Smooth muscle cell (in vitro differentiated cells): Measurements from ENCODE around the gene SLC43A1. TPM values are rescaled to one million over a fixed set of nuclear protein-coding genes. Genes with fewer than 3 reads are reported as not detected.
"Not testable (repeated sequence)": the region's sequence is repeated elsewhere in the genome, so short reads cannot be mapped to it uniquely, and the experiment has no call there.

Experiments used
- DNase-seq: peaks from one replicate; lab custom pipeline; 2025; ENCODE audit not compliant: unreplicated experiment; lab: John Stamatoyannopoulos, UW
- H2AFZ ChIP-seq: fragments of 200-600 bp; sonication (generic); 2 replicates; pipeline ENCODE4 v1.6.0; 2016; ENCODE audit warnings: antibody characterized with exemption, low read depth, mild to moderate bottlenecking
- H3F3A ChIP-seq: fragments of 200-600 bp; sonication (generic); 2 replicates; pipeline ENCODE4 v1.6.0; 2017; ENCODE audit warnings: antibody characterized with exemption, low read depth
- H3K27ac ChIP-seq: fragments of 200-600 bp; sonication (generic); 2 replicates; pipeline ENCODE4 v1.5.1; 2016; ENCODE audit warnings: low read depth, mild to moderate bottlenecking
- H3K27me3 ChIP-seq: fragments of 200-600 bp; sonication (generic); 2 replicates; pipeline ENCODE4 v1.6.1; 2016; ENCODE audit warnings: low read depth, mild to moderate bottlenecking
- H3K36me3 ChIP-seq: fragments of 200-600 bp; sonication (generic); 2 replicates; pipeline ENCODE4 v1.5.1; 2016; ENCODE audit warnings: low read depth
- H3K4me1 ChIP-seq: fragments of 200-600 bp; sonication (generic); 2 replicates; pipeline ENCODE4 v1.5.1; 2016; ENCODE audit warnings: low read depth
- H3K4me2 ChIP-seq: fragments of 200-600 bp; sonication (generic); 2 replicates; pipeline ENCODE4 v1.6.0; 2016; ENCODE audit warnings: mild to moderate bottlenecking
- H3K4me3 ChIP-seq: fragments of 200-600 bp; sonication (generic); 2 replicates; pipeline ENCODE4 v1.5.1; 2016; ENCODE audit warnings: mild to moderate bottlenecking
- H3K79me2 ChIP-seq: fragments of 200-600 bp; sonication (generic); 2 replicates; pipeline ENCODE4 v1.6.0; 2016; ENCODE audit warnings: low read depth, mild to moderate bottlenecking
- H3K9ac ChIP-seq: fragments of 200-600 bp; sonication (generic); 2 replicates; pipeline ENCODE4 v1.6.0; 2016; ENCODE audit warnings: low read depth
- H3K9me3 ChIP-seq: fragments of 200-600 bp; sonication (generic); replicated peaks from 2 replicates; pipeline ENCODE4 v1.5.1; 2016; ENCODE audit warnings: low read depth
- H4K20me1 ChIP-seq: fragments of 200-600 bp; sonication (generic); 2 replicates; pipeline ENCODE4 v1.6.0; 2016; ENCODE audit warnings: low read depth
- WGBS: methylation state at CpG from one replicate; pipeline ENCODE4 v1.1.7; 2016; ENCODE audit warnings: low lambda C conversion rate; 5-methylcytosine and 5-hydroxymethylcytosine counted together
- polyA plus RNA-seq: library from polyadenylated mRNA; unstranded; fragments of >200 nt; fragmentation: Nextera tagmentation; extraction: Ambion mirVana; gene quantifications from 2 replicates; pipeline ENCODE4 v1.2.1, GENCODE V29; 2016
- total RNA-seq: library from RNA; depleted of rRNA; stranded (reverse); fragments of >200 nt; gene quantifications from 2 replicates; pipeline ENCODE4 v1.2.3, GENCODE V29; 2014
- TF ChIP-seq, protein P1 (sequence below): fragments of 200-600 bp; sonication (generic); IDR thresholded peaks from 2 replicates; pipeline ENCODE4 v1.5.1; 2017; ENCODE audit warnings: borderline replicate concordance, mild to moderate bottlenecking, antibody characterized with exemption; ENCODE audit not compliant: insufficient read depth, poor library complexity, severe bottlenecking

Gene SLC43A1
- total and polyA plus RNA-seq, 2 experiments from 2014 or later = 1.3 to 7.3 TPM

DNA sequence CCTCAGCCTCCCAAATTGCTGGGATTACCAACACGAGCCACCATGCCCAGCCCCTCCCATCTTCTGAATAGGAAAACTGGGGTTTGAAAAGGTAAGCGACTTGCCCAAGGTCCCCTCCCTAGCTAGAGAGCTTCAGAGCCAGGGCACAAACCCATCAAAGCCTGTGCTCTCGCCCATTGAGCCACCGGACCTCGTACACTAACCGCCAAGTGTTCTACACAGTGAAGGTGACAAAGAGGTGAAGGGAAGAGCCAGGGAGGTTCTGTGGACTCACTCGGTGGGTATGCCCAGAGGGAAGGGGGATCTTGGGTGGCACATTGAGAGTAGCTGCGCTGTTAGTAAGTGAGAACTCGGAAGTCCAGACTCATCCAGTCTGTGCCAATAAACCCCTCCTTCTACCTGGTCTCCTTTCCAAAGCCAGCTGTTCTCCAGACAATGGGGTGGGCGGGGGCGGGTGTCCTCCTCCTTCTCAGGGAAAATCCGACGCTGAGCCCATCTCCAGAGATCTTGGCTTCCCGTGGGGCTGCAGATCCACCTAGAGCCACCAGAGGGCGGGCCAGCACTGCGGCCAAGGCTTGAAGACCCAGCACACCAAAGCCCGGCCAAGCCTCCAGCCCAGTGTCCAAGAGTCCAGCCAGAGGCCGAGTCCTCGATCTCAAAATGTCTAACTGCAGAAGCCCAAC lies 58.4 kb downstream of the SLC43A1 start:
- H3K4me2 ChIP-seq = peak overlapping the region; percentile 31
- no peak overlapping the region for H3K9ac ChIP-seq
- 18% methylated on average over 17 of the region's 19 CpGs for WGBS
- TF ChIP-seq, protein P1, sequence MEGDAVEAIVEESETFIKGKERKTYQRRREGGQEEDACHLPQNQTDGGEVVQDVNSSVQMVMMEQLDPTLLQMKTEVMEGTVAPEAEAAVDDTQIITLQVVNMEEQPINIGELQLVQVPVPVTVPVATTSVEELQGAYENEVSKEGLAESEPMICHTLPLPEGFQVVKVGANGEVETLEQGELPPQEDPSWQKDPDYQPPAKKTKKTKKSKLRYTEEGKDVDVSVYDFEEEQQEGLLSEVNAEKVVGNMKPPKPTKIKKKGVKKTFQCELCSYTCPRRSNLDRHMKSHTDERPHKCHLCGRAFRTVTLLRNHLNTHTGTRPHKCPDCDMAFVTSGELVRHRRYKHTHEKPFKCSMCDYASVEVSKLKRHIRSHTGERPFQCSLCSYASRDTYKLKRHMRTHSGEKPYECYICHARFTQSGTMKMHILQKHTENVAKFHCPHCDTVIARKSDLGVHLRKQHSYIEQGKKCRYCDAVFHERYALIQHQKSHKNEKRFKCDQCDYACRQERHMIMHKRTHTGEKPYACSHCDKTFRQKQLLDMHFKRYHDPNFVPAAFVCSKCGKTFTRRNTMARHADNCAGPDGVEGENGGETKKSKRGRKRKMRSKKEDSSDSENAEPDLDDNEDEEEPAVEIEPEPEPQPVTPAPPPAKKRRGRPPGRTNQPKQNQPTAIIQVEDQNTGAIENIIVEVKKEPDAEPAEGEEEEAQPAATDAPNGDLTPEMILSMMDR = peak; percentile 98
- H3K27ac ChIP-seq = no peak overlapping the region
- H3F3A ChIP-seq = no peaks in the 10 kb centered on the region
- peaks cover 99% of the 10 kb centered on the region for H3K27me3 ChIP-seq
- H3K79me2 ChIP-seq = no peaks in the 10 kb centered on the region
- no peak overlapping the region for H2AFZ ChIP-seq
- no peaks in the 10 kb centered on the region for H4K20me1 ChIP-seq
- no peaks in the 10 kb centered on the region for H3K9me3 ChIP-seq
- peak; percentile 66 for DNase-seq
- H3K4me3 ChIP-seq = no peak overlapping the region
- H3K36me3 ChIP-seq = no peaks in the 10 kb centered on the region
- H3K4me1 ChIP-seq = peaks cover 7% of the 10 kb centered on the region

DNA sequence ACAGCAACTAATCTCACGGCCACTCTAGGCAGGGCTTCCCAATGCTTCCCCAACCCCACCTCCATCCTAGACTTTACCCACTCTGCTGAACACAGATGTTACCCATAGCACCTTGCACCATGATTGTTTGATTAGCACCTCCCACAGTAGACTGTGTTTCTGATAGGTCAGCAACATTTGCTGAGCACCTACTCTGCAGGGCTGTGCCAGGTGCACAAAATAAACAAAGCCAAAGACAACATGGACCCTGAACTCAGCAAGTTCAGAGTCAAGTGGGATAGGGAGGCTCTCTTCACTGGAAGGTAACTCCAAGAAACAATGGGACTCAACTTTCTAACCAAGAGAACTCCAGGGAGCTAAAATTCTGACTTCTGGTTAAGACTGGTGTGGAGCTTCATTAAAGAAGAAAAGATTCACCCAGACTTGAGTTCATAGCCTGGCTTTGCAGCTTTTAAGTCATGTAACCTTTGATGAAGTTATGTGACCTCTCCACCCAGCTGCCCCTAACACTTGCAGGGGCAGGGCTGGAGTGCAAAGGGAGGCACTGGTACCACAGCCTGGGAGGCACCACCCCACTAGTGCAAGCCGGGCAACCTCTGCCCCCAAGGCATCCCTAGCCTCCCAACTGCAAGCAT lies 61.8 kb downstream of the SLC43A1 start:
- Histone ChIP-seq H3K9me3 (no peaks in the 10 kb centered on the region), H2AFZ (no peak overlapping the region), H3K36me3 (no peaks in the 10 kb centered on the region), H3K27me3 (peaks cover 91% of the 10 kb centered on the region), H3F3A (no peaks in the 10 kb centered on the region), H3K79me2 (no peaks in the 10 kb centered on the region), H3K27ac (no peak overlapping the region), H3K9ac (no peak overlapping the region), H3K4me1 (peaks cover 3% of the 10 kb centered on the region), H4K20me1 (no peaks in the 10 kb centered on the region), H3K4me2 (no peak overlapping the region), H3K4me3 (no peak overlapping the region)
- TF ChIP-seq, protein P1 = no peak
- 91% methylated on average over 2 of the region's 2 CpGs for WGBS
- no peak for DNase-seq

DNA sequence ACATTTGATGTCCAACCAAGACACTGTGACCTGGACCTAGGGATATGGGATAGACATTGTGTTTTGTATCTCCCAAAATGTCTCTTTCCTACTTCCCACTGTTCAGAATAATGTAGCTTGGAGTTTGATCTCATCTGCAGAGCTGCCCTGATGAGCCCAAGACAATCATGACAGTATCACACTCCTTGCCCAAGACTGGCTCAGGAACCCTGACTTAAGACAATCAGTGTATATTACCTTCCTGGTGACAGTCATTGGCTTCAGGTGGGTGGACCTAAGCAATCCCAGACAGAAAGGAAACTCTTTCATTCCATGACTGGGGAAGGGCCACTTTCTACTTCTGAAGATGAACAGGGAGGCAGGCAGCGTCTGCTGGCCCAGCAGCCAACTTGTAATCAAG lies 69.4 kb downstream of the SLC43A1 start:
- peaks cover 26% of the 10 kb centered on the region for H3K27me3 ChIP-seq
- TF ChIP-seq, protein P1 = no peak

DNA sequence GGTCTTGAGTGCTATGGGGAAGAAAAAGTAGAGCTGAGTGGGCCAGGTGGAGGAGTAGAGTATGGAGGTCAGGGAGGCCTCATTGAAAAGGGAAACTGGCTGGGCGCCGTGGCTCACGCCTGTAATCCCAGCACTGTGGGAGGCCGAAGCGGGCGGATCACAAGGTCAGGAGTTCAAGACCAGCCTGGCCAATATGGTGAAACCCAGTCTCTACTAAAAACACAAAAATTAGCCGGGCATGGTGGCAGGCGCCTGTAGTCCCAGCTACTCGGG lies 70.4 kb downstream of the SLC43A1 start:
- H3K79me2 ChIP-seq, H3K4me3 ChIP-seq, H3K27ac ChIP-seq, H3K9me3 ChIP-seq, H3K36me3 ChIP-seq, DNase-seq, H3K9ac ChIP-seq, H2AFZ ChIP-seq, H3K4me2 ChIP-seq, H4K20me1 ChIP-seq, H3F3A ChIP-seq, H3K4me1 ChIP-seq: not testable (repeated sequence)
- WGBS = 86% methylated on average over 9 of the region's 9 CpGs
- H3K27me3 ChIP-seq = peaks cover 16% of the 10 kb centered on the region

More for the DNA sequence above, 69.4 kb downstream of the SLC43A1 start:
- no peaks in the 10 kb centered on the region for H3K79me2 ChIP-seq
- no peak overlapping the region for H3K9ac ChIP-seq
- H3K36me3 ChIP-seq = no peaks in the 10 kb centered on the region
- H3F3A ChIP-seq = no peaks in the 10 kb centered on the region
- H2AFZ ChIP-seq = no peak overlapping the region
- DNase-seq = no peak
- H3K27ac ChIP-seq = no peak overlapping the region
- no peak overlapping the region for H3K4me2 ChIP-seq
- no peaks in the 10 kb centered on the region for H3K9me3 ChIP-seq
- H3K4me3 ChIP-seq = no peak overlapping the region
- H4K20me1 ChIP-seq = no peaks in the 10 kb centered on the region
- no peaks in the 10 kb centered on the region for H3K4me1 ChIP-seq
- WGBS = 80% methylated on average over 1 of the region's 1 CpG
